KMS-11 (cell line): Measurements from ENCODE around the gene APOBEC3H.
A peak's percentile ranks its signal among the peaks of the same experiment; 100 is the strongest.

Experiments
- H2AFZ ChIP-seq: fragments of 200-600 bp; sonication (generic); 2 replicates; pipeline ENCODE4 v1.6.1; 2016; ENCODE audit warnings: antibody characterized with exemption, mixed run types, low read depth
- H3K27ac ChIP-seq: fragments of 200-600 bp; sonication (generic); 2 replicates; pipeline ENCODE4 v1.6.1; 2016; ENCODE audit warnings: mild to moderate bottlenecking, mixed run types
- H3K27me3 ChIP-seq: fragments of 200-600 bp; sonication (generic); 2 replicates; pipeline ENCODE4 v1.6.1; 2017; ENCODE audit warnings: mild to moderate bottlenecking, low read depth, mixed run types, moderate library complexity; ENCODE audit not compliant: insufficient read depth
- H3K36me3 ChIP-seq: fragments of 200-600 bp; sonication (generic); 2 replicates; pipeline ENCODE4 v1.6.1; 2017; ENCODE audit warnings: mild to moderate bottlenecking, mixed run types; ENCODE audit not compliant: insufficient read depth
- H3K4me1 ChIP-seq: fragments of 200-600 bp; sonication (generic); 2 replicates; pipeline ENCODE4 v1.6.1; 2016; ENCODE audit warnings: mild to moderate bottlenecking, low read depth, mixed run types; ENCODE audit not compliant: poor library complexity, severe bottlenecking
- H3K4me2 ChIP-seq: fragments of 200-600 bp; sonication (generic); 2 replicates; pipeline ENCODE4 v1.7.0; 2016; ENCODE audit warnings: mild to moderate bottlenecking, mixed run types
- H3K4me3 ChIP-seq: fragments of 200-600 bp; sonication (generic); IDR thresholded peaks from 2 replicates; pipeline ENCODE4 v1.6.1; 2017; ENCODE audit warnings: low read depth, low read length, mixed read lengths; ENCODE audit not compliant: insufficient read depth
- H3K79me2 ChIP-seq: fragments of 200-600 bp; sonication (generic); 2 replicates; pipeline ENCODE4 v1.6.1; 2016; ENCODE audit warnings: low read depth, mixed run types; ENCODE audit not compliant: insufficient read depth
- H3K9ac ChIP-seq: fragments of 200-600 bp; sonication (generic); 2 replicates; pipeline ENCODE4 v1.6.1; 2016; ENCODE audit warnings: mild to moderate bottlenecking, mixed run types
- H4K20me1 ChIP-seq: fragments of 200-600 bp; sonication (generic); 2 replicates; pipeline ENCODE4 v1.6.1; 2016; ENCODE audit warnings: mild to moderate bottlenecking, mixed run types; ENCODE audit not compliant: insufficient read depth
- TF ChIP-seq, protein P1 (sequence below): fragments of 200-600 bp; sonication (generic); conservative IDR thresholded peaks from 2 replicates; pipeline ENCODE4 v1.6.1; 2017; ENCODE audit warnings: low read depth, mild to moderate bottlenecking, antibody characterized with exemption, low read length, moderate library complexity, mixed read lengths

The APOBEC3H gene

DNA sequence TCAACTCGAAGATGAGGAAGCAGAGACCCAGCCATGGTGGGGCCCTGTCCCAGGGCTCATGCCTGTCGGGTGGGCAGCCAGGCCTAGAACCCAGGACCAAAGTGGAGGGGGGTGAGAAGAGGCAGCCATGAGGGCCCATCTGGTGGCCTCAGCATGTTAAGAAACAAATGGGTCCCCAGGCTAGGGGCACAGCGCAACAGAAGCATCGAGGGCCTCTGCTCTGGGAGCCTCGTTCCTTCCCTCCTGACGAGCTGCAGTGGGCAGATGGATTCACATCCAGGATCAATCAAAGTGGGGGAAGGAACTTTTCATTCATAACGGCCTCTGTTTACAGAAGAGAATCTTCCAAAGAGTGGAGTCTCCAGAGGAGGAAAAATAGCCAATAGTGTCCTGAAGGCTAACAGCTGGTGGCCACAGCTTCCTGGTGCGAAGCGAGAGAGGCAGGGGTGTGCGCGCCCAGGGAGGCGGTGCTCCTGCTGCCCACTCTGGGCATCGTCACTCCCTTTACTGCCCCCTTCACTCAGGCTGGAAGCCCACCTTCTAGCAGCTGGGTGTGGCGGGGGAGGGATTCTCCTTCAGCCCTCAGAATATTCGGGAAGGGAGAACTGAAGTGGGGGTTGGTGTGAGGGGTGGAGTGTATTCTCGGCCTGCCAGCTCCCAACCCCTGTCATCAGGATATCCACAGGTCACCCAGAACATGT is 51.1 kb downstream of the APOBEC3H start:
- H3K27ac ChIP-seq: peak overlapping the region; percentile 85
- H2AFZ ChIP-seq: no peak overlapping the region
- H3K9ac ChIP-seq: peak overlapping the region; percentile 65; the same call in 1 of the 2 replicates
- TF ChIP-seq, protein P1, sequence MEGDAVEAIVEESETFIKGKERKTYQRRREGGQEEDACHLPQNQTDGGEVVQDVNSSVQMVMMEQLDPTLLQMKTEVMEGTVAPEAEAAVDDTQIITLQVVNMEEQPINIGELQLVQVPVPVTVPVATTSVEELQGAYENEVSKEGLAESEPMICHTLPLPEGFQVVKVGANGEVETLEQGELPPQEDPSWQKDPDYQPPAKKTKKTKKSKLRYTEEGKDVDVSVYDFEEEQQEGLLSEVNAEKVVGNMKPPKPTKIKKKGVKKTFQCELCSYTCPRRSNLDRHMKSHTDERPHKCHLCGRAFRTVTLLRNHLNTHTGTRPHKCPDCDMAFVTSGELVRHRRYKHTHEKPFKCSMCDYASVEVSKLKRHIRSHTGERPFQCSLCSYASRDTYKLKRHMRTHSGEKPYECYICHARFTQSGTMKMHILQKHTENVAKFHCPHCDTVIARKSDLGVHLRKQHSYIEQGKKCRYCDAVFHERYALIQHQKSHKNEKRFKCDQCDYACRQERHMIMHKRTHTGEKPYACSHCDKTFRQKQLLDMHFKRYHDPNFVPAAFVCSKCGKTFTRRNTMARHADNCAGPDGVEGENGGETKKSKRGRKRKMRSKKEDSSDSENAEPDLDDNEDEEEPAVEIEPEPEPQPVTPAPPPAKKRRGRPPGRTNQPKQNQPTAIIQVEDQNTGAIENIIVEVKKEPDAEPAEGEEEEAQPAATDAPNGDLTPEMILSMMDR: no peak
- H3K27me3 ChIP-seq: no peaks in the 10 kb centered on the region
- no peak overlapping the region for H3K4me3 ChIP-seq
- H3K36me3 ChIP-seq: no peaks in the 10 kb centered on the region
- peaks cover 67% of the 10 kb centered on the region for H3K4me1 ChIP-seq
- H3K4me2 ChIP-seq: peak overlapping the region; percentile 70
- peaks cover 16% of the 10 kb centered on the region; the same call in 1 of the 2 replicates for H3K79me2 ChIP-seq
- H4K20me1 ChIP-seq: no peaks in the 10 kb centered on the region

DNA sequence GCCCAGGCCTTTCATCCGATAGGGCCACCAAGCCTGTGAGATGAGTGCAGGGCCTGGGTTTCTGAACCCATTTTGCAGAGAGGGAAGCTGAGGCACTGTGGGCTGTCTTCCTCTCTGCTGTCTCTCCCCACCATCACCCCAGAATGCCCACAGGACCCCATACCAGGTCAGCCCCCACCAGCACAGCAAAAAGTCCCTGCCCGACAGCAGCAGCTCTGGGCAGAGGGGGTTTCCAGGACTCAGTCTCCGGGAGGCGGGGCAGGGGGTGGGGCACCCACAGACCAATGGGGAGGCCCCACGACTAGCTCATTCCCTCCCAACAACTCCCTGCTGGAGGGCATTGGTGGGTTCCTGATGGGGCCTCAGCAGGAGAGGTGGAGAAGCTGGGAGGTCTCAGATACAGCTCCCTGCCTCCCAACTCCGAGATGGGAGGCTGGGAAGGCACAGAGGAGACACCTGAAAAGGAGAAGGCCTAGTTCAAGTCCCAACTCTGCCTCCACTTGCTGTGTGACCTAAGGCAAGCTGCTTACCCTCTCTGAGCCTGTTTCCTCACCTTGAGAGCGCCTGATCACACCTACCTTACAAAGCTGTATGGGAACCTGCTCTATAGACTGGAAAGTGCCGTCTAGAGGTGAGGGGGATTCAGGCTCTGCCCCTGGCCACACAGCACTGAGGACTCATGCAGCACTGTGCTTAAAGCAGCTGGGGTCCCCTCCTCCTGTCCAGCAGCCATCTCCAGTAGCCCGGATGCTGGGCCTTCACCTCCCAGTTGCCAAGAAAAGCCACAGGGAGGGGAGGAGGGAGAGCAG is 51.9 kb downstream of the APOBEC3H start:
- Histone ChIP-seq H3K36me3 (no peaks in the 10 kb centered on the region), H3K4me2 (peak overlapping the region; percentile 70), H3K79me2 (peaks cover 16% of the 10 kb centered on the region; the same call in 1 of the 2 replicates), H3K27me3 (peaks cover 5% of the 10 kb centered on the region; the same call in 1 of the 2 replicates), H3K4me1 (peaks cover 60% of the 10 kb centered on the region), H4K20me1 (no peaks in the 10 kb centered on the region), H3K9ac (peak overlapping the region; percentile 65), H2AFZ (no peak overlapping the region), H3K4me3 (no peak overlapping the region), H3K27ac (peak overlapping the region; percentile 85)
- TF ChIP-seq, protein P1: no peak

DNA sequence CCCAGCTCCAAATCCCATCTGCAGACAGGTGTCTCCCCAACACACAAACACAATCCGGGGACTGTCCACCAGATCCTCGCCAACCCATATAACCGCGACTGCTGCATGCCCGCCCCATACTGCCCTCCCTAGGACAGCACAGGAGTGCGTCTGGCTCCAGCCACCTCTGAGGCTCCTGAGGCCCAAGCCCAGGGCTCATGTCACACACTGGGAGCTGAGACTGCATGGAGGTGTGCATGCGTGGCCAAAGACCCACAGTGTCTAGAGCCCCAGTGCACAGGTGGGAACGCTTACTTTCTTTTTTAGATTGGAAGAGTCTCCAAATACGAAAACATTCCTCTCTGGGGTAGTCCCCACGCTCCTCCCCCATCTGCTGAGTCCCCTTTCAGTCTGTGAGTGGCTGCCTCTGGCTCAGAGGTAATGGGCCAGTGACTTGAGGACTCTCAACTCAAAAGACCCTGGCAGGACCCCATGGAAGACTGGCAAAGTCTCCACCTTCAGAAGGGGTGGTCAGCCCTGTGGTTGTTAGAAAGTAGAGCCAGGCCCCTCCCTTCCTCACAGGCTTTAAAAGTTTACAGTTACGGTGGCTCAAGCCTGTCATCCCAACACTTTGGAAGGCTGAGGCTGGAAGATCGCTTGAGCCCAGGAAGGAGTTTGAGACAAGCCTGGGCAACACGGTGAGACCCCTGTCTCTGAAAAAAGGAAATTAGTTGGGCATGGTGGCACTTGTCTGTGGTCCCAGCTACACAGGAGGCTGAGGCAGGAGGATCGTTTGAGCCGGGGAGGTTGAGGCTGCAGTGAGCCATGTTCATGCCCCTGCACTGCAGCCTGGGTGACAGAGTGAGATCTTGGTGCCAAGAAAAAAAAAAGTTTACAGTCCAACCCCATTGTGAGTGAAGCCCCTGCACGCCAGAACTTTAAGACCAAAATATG is 53.1 kb downstream of the APOBEC3H start:
- TF ChIP-seq, protein P1: no peak; the same call in 1 of the 2 replicates
- no peaks in the 10 kb centered on the region for H4K20me1 ChIP-seq
- no peak overlapping the region for H2AFZ ChIP-seq
- peaks cover 9% of the 10 kb centered on the region; the same call in 1 of the 2 replicates for H3K27me3 ChIP-seq
- no peak overlapping the region for H3K4me3 ChIP-seq
- H3K36me3 ChIP-seq: no peaks in the 10 kb centered on the region
- peak overlapping the region; percentile 65 for H3K9ac ChIP-seq
- peak overlapping the region; percentile 85 for H3K27ac ChIP-seq
- peaks cover 56% of the 10 kb centered on the region for H3K4me1 ChIP-seq
- H3K79me2 ChIP-seq: peaks cover 16% of the 10 kb centered on the region; the same call in 1 of the 2 replicates
- H3K4me2 ChIP-seq: peak overlapping the region; percentile 70

DNA sequence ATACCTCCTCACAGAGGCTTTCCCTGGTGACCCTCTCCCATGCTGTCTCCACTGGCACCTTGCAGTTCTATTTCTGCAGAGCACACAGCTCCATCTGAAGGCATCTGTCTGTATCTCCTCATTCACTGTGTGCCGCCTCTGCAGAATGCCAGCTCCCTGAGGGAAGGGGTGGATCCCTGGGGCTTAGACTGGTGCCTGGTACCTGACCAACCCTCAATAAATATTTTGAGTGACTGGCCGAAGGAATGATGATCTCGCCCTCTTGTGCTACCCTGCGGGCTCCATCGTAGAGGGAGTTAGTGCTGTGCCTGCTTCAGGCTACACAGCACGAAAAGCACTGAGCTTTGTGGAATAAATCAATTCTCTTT is 53.8 kb downstream of the APOBEC3H start:
- no peak overlapping the region for H3K9ac ChIP-seq
- TF ChIP-seq, protein P1: no peak
- peak overlapping the region; percentile 85 for H3K27ac ChIP-seq
- H3K36me3 ChIP-seq: no peaks in the 10 kb centered on the region
- peaks cover 9% of the 10 kb centered on the region; the same call in 1 of the 2 replicates for H3K27me3 ChIP-seq
- no peaks in the 10 kb centered on the region for H4K20me1 ChIP-seq
- peak overlapping the region; percentile 70; the same call in 1 of the 2 replicates for H3K4me2 ChIP-seq
- H3K4me3 ChIP-seq: no peak overlapping the region
- H2AFZ ChIP-seq: no peak overlapping the region
- peaks cover 16% of the 10 kb centered on the region; the same call in 1 of the 2 replicates for H3K79me2 ChIP-seq
- peaks cover 56% of the 10 kb centered on the region for H3K4me1 ChIP-seq
